ENCODE results near the gene DLGAP1.

GRCh38 chr18:3799515-3799914 is 655.6 kb downstream of the DLGAP1 start:
- TF ChIP-seq CTCF (IDR thresholded peaks at IDR 0.05) (no peak), NRF1 (IDR thresholded peaks at IDR 0.05; ENCODE audit: low read depth, low read length) (no peak), SIN3A (IDR thresholded peaks at IDR 0.05; ENCODE audit: borderline replicate concordance, low read depth, low read length) (no peak), FOSL2 (IDR thresholded peaks at IDR 0.05; ENCODE audit: borderline replicate concordance, low read depth) (no peak), EP300 (IDR thresholded peaks at IDR 0.05; ENCODE audit: borderline replicate concordance in 1 of 2, low read depth in 1 of 2, low read length in 1 of 2) (no peak), FOXM1 (IDR thresholded peaks at IDR 0.05; ENCODE audit: low read depth) (no peak), CHD2 (IDR thresholded peaks at IDR 0.05; ENCODE audit: low read length, partially characterized antibody) (no peak), REST (IDR thresholded peaks at IDR 0.05; ENCODE audit: low read depth, low read length) (no peak), TAF1 (IDR thresholded peaks at IDR 0.05; ENCODE audit: borderline replicate concordance, low read depth, low read length) (no peak), TEAD4 (IDR thresholded peaks at IDR 0.05; ENCODE audit: borderline replicate concordance, insufficient read depth) (no peak), GABPA (IDR thresholded peaks at IDR 0.05; ENCODE audit: low read depth) (no peak), USF1 (IDR thresholded peaks at IDR 0.05; ENCODE audit: borderline replicate concordance, low read depth) (no peak)
